Measurements from ENCODE around the gene LEFTY1. TPM values are rescaled to one million over a fixed set of nuclear protein-coding genes. Genes with fewer than 3 reads are reported as not detected.

LEFTY1 gene
- polyA plus RNA-seq, 1 donor from 2014 or later: 4.1 TPM

GRCh38 chr1:225874431-225874830 lies 14.5 kb downstream of the LEFTY1 start:
- no peaks in the 10 kb centered on the region for H4K20me1 ChIP-seq (ENCODE audit: insufficient read depth)
- no peak overlapping the region for H3K9ac ChIP-seq (ENCODE audit: low read length)
- H3K4me3 ChIP-seq (ENCODE audit: low read length): no peak overlapping the region
- no peaks in the 10 kb centered on the region for H3K9me3 ChIP-seq (ENCODE audit: low read length)
- H3K27ac ChIP-seq (ENCODE audit: low read length): no peak overlapping the region
- no peaks in the 10 kb centered on the region for H3F3A ChIP-seq (ENCODE audit: insufficient read depth, low read length, poor library complexity, severe bottlenecking)
- TF ChIP-seq MXI1 (conservative IDR thresholded peaks at IDR 0.05; ENCODE audit: poor library complexity, severe bottlenecking) (no peak), POLR2AphosphoS5 (IDR thresholded peaks at IDR 0.05) (no peak), EP300 (conservative IDR thresholded peaks at IDR 0.05; ENCODE audit: poor library complexity, severe bottlenecking) (no peak), REST (IDR thresholded peaks at IDR 0.05; ENCODE audit: borderline replicate concordance) (no peak)
- no peaks in the 10 kb centered on the region for H3K27me3 ChIP-seq (ENCODE audit: insufficient read depth, low read depth, low read length)
- H2AFZ ChIP-seq (ENCODE audit: low read depth, low read length): no peak overlapping the region
- H3K79me2 ChIP-seq (replicated peaks; ENCODE audit: insufficient read depth, low read length): no peaks in the 10 kb centered on the region
- H3K4me2 ChIP-seq (ENCODE audit: low read length): no peak overlapping the region
- H3K9me2 ChIP-seq (ENCODE audit: insufficient read depth, low read length): no peaks in the 10 kb centered on the region
- H3K36me3 ChIP-seq (ENCODE audit: insufficient read depth, low read length): no peaks in the 10 kb centered on the region

GRCh38 chr1:225873281-225873850 lies 15.6 kb downstream of the LEFTY1 start:
- TF ChIP-seq CTCF (IDR thresholded peaks at IDR 0.05; ENCODE audit: poor library complexity, severe bottlenecking): no peak
- H3K27me3 ChIP-seq (ENCODE audit: insufficient read depth, low read depth, low read length): no peaks in the 10 kb centered on the region
- no peaks in the 10 kb centered on the region for H3K9me3 ChIP-seq (ENCODE audit: low read length)
- H3K4me3 ChIP-seq (ENCODE audit: low read length): no peak overlapping the region
- H3K36me3 ChIP-seq (ENCODE audit: insufficient read depth, low read length): no peaks in the 10 kb centered on the region
- no peak overlapping the region for H3K4me2 ChIP-seq (ENCODE audit: low read length)
- no peaks in the 10 kb centered on the region for H3F3A ChIP-seq (ENCODE audit: insufficient read depth, low read length, poor library complexity, severe bottlenecking)
- no peaks in the 10 kb centered on the region for H4K20me1 ChIP-seq (ENCODE audit: insufficient read depth)
- no peaks in the 10 kb centered on the region for H3K79me2 ChIP-seq (replicated peaks; ENCODE audit: insufficient read depth, low read length)
- H3K9ac ChIP-seq (ENCODE audit: low read length): no peak overlapping the region
- H3K27ac ChIP-seq (ENCODE audit: low read length): no peak overlapping the region
- no peaks in the 10 kb centered on the region for H3K9me2 ChIP-seq (ENCODE audit: insufficient read depth, low read length)
- no peak overlapping the region for H2AFZ ChIP-seq (ENCODE audit: low read depth, low read length)

GRCh38 chr1:225872075-225872430 lies 16.9 kb downstream of the LEFTY1 start:
- Histone ChIP-seq H3K9me2 (ENCODE audit: insufficient read depth, low read length) (no peaks in the 10 kb centered on the region), H2AFZ (ENCODE audit: low read depth, low read length) (no peak overlapping the region), H3K27me3 (ENCODE audit: insufficient read depth, low read depth, low read length) (no peaks in the 10 kb centered on the region), H3F3A (ENCODE audit: insufficient read depth, low read length, poor library complexity, severe bottlenecking) (no peaks in the 10 kb centered on the region), H3K79me2 (replicated peaks; ENCODE audit: insufficient read depth, low read length) (no peaks in the 10 kb centered on the region), H3K36me3 (ENCODE audit: insufficient read depth, low read length) (no peaks in the 10 kb centered on the region), H4K20me1 (ENCODE audit: insufficient read depth) (no peaks in the 10 kb centered on the region), H3K4me3 (ENCODE audit: low read length) (no peak overlapping the region), H3K9me3 (ENCODE audit: low read length) (no peaks in the 10 kb centered on the region), H3K27ac (ENCODE audit: low read length) (no peak overlapping the region), H3K4me2 (ENCODE audit: low read length) (no peak overlapping the region), H3K9ac (ENCODE audit: low read length) (no peak overlapping the region)
- TF ChIP-seq REST (IDR thresholded peaks at IDR 0.05; ENCODE audit: borderline replicate concordance) (no peak), TAF1 (IDR thresholded peaks at IDR 0.05; ENCODE audit: low read depth) (no peak), EZH2 (IDR thresholded peaks at IDR 0.05; ENCODE audit: borderline replicate concordance, insufficient read depth, low read length, poor library complexity, severe bottlenecking) (no peak)
